Measurements from ENCODE around the gene PTPRQ.
"Not testable (repeated sequence)": the region's sequence is repeated elsewhere in the genome, so short reads cannot be mapped to it uniquely, and the experiment has no call there.

Gene PTPRQ
- 0.05 to 0.22 reads per million in 2 donors for total RNA-seq

GRCh38 chr12:80443974-80444666 is at the start of gene PTPRQ:
Gene PTPRQ (plus strand): TSS chr12:80444235. CDS start chr12:80444346, 111 bp downstream.
- DNase-seq: no peak

GRCh38 chr12:80400571-80400991 is 43.5 kb upstream of the PTPRQ start:
- DNase-seq: no peak

- no peak for DNase-seq
These were observed 42.8 kb upstream of the PTPRQ start for GRCh38 chr12:80401191-80401590.

GRCh38 chr12:80404629-80405028 is 39.4 kb upstream of the PTPRQ start:
- DNase-seq: no peak

GRCh38 chr12:80406253-80406652 is 37.8 kb upstream of the PTPRQ start:
- DNase-seq: no peak

GRCh38 chr12:80411787-80412186 is 32.2 kb upstream of the PTPRQ start:
- DNase-seq: no peak

GRCh38 chr12:80412343-80412953 is 31.6 kb upstream of the PTPRQ start:
- DNase-seq: no peak

GRCh38 chr12:80413462-80413861 is 30.6 kb upstream of the PTPRQ start:
- no peak for DNase-seq

- no peak for DNase-seq
These were observed 28.6 kb upstream of the PTPRQ start for GRCh38 chr12:80415466-80415865.

- DNase-seq: no peak
These were observed 24.4 kb upstream of the PTPRQ start for GRCh38 chr12:80419644-80420043.

- no peak for DNase-seq
These were observed 24.0 kb upstream of the PTPRQ start for GRCh38 chr12:80420075-80420474.

- DNase-seq: no peak
These were observed 21.5 kb upstream of the PTPRQ start for GRCh38 chr12:80422550-80422949.

GRCh38 chr12:80432061-80432460 is 12.0 kb upstream of the PTPRQ start:
- DNase-seq: no peak

GRCh38 chr12:80441921-80442320 is 2.1 kb upstream of the PTPRQ start:
- no peak for DNase-seq

- DNase-seq: no peak
These were observed 1.4 kb upstream of the PTPRQ start for GRCh38 chr12:80442426-80443222.

GRCh38 chr12:80445083-80445793 is 1.2 kb downstream of the PTPRQ start:
- DNase-seq: no peak

GRCh38 chr12:80456513-80456912 is 12.5 kb downstream of the PTPRQ start:
- DNase-seq: no peak

- DNase-seq: no peak
These were observed 16.9 kb downstream of the PTPRQ start for GRCh38 chr12:80460972-80461371.

GRCh38 chr12:80461851-80462250 is 17.8 kb downstream of the PTPRQ start:
- DNase-seq: not testable (repeated sequence)

- DNase-seq: no peak
These were observed 25.6 kb downstream of the PTPRQ start for GRCh38 chr12:80469681-80470080.

- DNase-seq: no peak
These were observed 26.4 kb downstream of the PTPRQ start for GRCh38 chr12:80470403-80470802.

- no peak for DNase-seq
These were observed 28.2 kb downstream of the PTPRQ start for GRCh38 chr12:80472236-80472635.

GRCh38 chr12:80472911-80473500 is 29.0 kb downstream of the PTPRQ start:
- DNase-seq: no peak
